Brain microvascular endothelial cell (primary cell): ENCODE results near the gene RPL3.

ENCODE experiments used
- DNase-seq: peaks from one replicate; pipeline ENCODE4 v3.0.0-alpha.2; 2020
- H3K27ac ChIP-seq: fragments of 250-450 bp; sonication (Bioruptor Pico); 2 replicates; pipeline ENCODE4 v1.5.1; 2020; ENCODE audit warnings: mild to moderate bottlenecking, moderate library complexity
- H3K27me3 ChIP-seq: fragments of 250-450 bp; sonication (Bioruptor Pico); replicated peaks from 2 replicates; pipeline ENCODE4 v1.5.1; 2020; ENCODE audit warnings: mild to moderate bottlenecking
- H3K36me3 ChIP-seq: fragments of 250-450 bp; sonication (Bioruptor Pico); replicated peaks from 2 replicates; pipeline ENCODE4 v1.5.1; 2020; ENCODE audit warnings: mild to moderate bottlenecking
- H3K4me3 ChIP-seq: 2 replicates; pipeline ENCODE4 v1.5.1; 2011; ENCODE audit warnings: low read depth, mild to moderate bottlenecking, control low read depth, low read length, moderate library complexity
- in situ Hi-C: cut with HindIII; loops from 2 replicates; pipeline ENCODE4 v1.10.0; 2017; ENCODE audit warnings: low sequenced_read_pairs, low pct_ligation_motif_present
- TF ChIP-seq, protein P1 (sequence below): IDR thresholded peaks from 2 replicates; pipeline ENCODE4 v1.5.1; 2011; ENCODE audit warnings: low read depth, mild to moderate bottlenecking, moderate library complexity, low read length, control low read depth, inconsistent platforms; ENCODE audit errors: missing control alignments

The RPL3 gene

GRCh38 chr22:39312410-39312809, 7.0 kb downstream of the RPL3 start:
- no peak for DNase-seq
- no peak overlapping the region for H3K4me3 ChIP-seq
- no peaks in the 10 kb centered on the region for H3K27me3 ChIP-seq
- in situ Hi-C loops: no loop called here
- H3K27ac ChIP-seq: no peak overlapping the region
- H3K36me3 ChIP-seq: peaks cover 73% of the 10 kb centered on the region
- TF ChIP-seq, protein P1, sequence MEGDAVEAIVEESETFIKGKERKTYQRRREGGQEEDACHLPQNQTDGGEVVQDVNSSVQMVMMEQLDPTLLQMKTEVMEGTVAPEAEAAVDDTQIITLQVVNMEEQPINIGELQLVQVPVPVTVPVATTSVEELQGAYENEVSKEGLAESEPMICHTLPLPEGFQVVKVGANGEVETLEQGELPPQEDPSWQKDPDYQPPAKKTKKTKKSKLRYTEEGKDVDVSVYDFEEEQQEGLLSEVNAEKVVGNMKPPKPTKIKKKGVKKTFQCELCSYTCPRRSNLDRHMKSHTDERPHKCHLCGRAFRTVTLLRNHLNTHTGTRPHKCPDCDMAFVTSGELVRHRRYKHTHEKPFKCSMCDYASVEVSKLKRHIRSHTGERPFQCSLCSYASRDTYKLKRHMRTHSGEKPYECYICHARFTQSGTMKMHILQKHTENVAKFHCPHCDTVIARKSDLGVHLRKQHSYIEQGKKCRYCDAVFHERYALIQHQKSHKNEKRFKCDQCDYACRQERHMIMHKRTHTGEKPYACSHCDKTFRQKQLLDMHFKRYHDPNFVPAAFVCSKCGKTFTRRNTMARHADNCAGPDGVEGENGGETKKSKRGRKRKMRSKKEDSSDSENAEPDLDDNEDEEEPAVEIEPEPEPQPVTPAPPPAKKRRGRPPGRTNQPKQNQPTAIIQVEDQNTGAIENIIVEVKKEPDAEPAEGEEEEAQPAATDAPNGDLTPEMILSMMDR: no peak

DNA sequence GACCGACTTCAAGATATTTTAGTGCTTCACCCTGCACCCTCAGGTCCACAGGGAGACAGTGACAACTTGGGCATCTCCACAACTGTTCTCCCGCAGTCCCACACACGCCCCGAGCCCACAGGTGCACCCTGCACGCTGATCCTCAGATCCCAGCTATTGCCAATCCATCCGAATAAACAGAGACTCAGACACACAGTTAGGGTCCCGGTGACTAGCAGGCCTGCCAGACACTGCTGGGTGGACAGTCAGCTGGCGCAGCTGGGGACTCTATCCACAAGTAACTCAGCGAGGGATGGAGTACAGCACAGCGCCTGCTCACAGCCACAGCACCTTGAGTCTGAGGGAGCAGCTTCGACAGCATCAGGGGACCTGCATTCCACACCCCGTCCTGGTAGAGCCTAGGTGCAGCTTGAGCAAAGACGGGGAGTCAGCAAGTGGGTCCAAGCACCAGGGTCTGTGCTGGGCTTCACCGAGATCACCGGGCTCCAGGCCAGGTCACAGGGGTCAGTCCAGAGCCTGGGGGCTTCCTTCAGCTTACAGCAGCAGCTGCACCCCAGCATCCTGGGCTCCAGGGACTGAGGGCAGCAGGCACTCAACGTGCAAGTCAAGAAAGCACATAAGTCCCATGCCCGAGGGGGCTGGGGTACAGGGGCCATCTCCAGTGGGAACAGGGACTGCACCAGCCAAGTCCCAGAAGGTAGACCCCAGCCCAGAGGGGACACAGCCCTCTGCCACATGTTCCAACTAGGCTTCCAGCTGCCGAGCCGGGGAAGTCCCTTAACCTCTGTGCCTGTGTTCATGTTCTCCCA, 7.6 kb downstream of the RPL3 start:
- Histone ChIP-seq H3K36me3 (peaks cover 67% of the 10 kb centered on the region), H3K27me3 (no peaks in the 10 kb centered on the region), H3K4me3 (no peak overlapping the region), H3K27ac (no peak overlapping the region)
- TF ChIP-seq, protein P1: no peak
- DNase-seq: no peak
- in situ Hi-C loops: no loop called here

- in situ Hi-C loops: no loop called here
- H3K4me3 ChIP-seq: no peak overlapping the region
- peak overlapping the region; percentile 50 for H3K27ac ChIP-seq
- peaks cover 50% of the 10 kb centered on the region for H3K36me3 ChIP-seq
- TF ChIP-seq, protein P1: no peak
- DNase-seq: peak; percentile 53
- H3K27me3 ChIP-seq: no peaks in the 10 kb centered on the region
Observed at GRCh38 chr22:39309881-39310714, 9.3 kb downstream of the RPL3 start.

DNA sequence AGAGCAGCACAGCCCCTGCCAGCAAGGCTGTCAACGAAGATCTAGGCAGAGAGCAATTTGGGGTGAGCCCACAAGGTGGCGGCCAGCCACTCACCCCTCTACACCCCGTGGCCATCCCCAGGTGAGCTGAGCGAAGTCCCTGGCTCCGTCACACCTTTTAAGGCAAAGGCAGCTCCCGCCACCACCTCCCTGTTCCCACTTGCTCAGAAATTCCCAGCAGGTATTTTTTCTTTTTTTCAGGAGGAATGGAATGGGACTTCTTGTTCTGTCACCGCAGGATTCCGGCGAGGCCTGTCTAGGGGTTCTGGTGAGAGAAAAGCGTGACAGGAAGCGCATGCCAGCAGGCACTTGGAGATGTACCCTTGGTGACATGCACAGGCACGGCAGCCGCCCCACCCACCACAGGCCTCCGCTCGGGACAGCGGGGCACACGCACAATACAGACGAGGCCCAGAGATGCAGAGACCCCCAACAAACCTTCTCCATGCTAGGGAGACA, 10.0 kb downstream of the RPL3 start:
- TF ChIP-seq, protein P1: peak; percentile 52
- Histone ChIP-seq H3K36me3 (peaks cover 43% of the 10 kb centered on the region), H3K4me3 (no peak overlapping the region), H3K27me3 (no peaks in the 10 kb centered on the region), H3K27ac (peak overlapping the region; percentile 50)
- DNase-seq: peak; percentile 41
- in situ Hi-C loops: no loop called here

DNA sequence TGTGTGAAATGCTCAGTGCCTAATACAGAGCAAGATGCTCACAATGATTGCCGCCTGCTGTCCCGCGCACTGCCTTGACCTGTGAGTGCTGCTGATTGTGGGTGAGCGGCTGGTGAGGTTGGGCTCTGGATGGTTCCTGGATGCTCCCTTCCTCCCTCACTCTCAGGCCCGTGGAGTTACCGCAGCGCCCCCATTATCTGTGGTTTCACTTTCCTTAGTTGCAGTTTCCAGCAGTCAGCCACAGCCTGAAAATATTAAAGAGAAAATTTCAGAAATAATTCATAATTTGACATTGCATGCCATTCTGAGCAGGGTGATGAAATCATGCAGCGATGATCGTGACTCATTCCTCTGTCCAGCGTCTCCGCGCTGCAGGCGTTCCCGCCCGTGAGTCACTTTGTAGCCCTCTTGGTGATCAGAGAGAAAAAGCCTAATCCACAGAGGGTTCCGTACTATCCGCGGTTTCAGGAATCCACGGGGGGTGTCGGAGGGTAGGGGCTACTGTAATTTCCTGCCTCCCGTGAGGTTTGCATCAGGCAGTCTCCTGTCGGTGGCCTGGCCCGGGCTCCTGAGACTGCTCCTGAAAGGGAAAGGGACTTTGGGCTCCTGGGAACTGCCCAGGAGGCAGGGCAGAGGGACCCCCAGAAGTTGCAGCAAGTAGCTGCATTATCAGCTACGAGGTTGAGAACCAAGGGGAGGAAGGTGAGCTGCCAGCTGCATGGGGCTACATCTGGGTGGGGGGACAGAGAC, 10.6 kb downstream of the RPL3 start:
- TF ChIP-seq, protein P1: peak; percentile 53
- in situ Hi-C loops: no loop called here
- peak; percentile 96 for DNase-seq
- H3K4me3 ChIP-seq: peak overlapping the region; percentile 27
- H3K27me3 ChIP-seq: no peaks in the 10 kb centered on the region
- H3K36me3 ChIP-seq: peaks cover 37% of the 10 kb centered on the region
- H3K27ac ChIP-seq: peak overlapping the region; percentile 57
